Hematopoietic multipotent progenitor cell (in vitro differentiated cells): ENCODE data around the gene RABGGTA. TPM values are rescaled to one million over a fixed set of nuclear protein-coding genes. Genes with fewer than 3 reads are reported as not detected.

Experiments
- DNase-seq, 3 donors: peaks; one replicate each; pipeline ENCODE4 v3.0.0-alpha.2; 2011 to 2015; ENCODE audit warnings: low read depth in 2 of 3, low spot score in 2 of 3
- total RNA-seq: library from RNA; depleted of rRNA; stranded (reverse); fragments of >200 nt; gene quantifications from one replicate; pipeline ENCODE4 v1.2.3, GENCODE V29; 2012

Gene RABGGTA, protein sequence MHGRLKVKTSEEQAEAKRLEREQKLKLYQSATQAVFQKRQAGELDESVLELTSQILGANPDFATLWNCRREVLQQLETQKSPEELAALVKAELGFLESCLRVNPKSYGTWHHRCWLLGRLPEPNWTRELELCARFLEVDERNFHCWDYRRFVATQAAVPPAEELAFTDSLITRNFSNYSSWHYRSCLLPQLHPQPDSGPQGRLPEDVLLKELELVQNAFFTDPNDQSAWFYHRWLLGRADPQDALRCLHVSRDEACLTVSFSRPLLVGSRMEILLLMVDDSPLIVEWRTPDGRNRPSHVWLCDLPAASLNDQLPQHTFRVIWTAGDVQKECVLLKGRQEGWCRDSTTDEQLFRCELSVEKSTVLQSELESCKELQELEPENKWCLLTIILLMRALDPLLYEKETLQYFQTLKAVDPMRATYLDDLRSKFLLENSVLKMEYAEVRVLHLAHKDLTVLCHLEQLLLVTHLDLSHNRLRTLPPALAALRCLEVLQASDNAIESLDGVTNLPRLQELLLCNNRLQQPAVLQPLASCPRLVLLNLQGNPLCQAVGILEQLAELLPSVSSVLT
- 36.9 TPM for total RNA-seq

- DNase-seq: peak; percentile 87 to 95 (median 90)
These were observed at the start of gene RABGGTA for GRCh38 chr14:24271134-24271833. Gene RABGGTA, minus strand, starts transcription at chr14:24271597. Its CDS starts 482 bp downstream, at chr14:24271115.

- DNase-seq: peak in 1 of 3 donors; percentile 41
These were observed 45.9 kb upstream of the RABGGTA start for GRCh38 chr14:24317141-24317928.

GRCh38 chr14:24316597-24316950, 45.2 kb upstream of the RABGGTA start:
- no peak for DNase-seq

GRCh38 chr14:24315807-24316596, 44.6 kb upstream of the RABGGTA start:
- no peak for DNase-seq

GRCh38 chr14:24315243-24315806, 43.9 kb upstream of the RABGGTA start:
- no peak for DNase-seq

DNA sequence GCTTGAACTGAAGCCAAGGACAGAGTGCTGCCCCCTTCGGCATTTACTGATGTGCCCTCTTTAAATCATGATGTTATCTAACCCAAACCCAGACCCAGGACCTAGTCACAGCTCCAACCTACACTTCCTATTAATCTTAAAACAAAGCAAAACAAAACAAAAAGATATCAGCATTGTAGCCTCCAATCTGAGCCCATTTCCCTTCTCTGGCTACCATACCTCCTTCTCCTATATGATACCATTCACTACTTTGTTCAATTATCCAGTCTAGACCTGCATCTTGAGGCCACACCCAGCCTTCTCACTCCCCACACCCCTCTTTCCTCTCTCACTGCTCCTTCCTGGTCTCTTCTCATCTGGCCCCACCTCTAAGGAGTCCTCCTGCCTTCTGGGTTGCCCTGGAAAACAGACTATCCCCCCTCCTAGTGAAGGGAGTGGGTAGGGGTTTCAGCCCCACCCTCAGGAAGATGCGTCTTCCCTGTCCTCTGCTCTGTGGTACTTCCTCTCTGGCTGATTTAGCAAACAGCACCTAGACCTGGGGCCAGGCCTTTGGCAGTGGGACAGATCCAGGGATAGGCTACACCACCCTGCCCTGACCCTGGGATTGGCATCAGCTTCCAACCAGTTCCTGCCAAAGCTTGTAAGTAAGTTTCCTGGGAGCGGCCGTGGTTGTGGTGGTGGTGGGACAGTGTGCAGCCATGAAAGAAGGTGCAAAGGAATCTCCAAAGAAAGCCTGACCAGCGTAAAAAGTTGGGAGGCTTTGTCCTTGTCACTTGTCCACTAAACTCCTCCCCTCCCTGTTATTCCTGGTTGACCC, 43.2 kb upstream of the RABGGTA start:
- no peak for DNase-seq

GRCh38 chr14:24313913-24314312, 42.5 kb upstream of the RABGGTA start:
- peak in 2 of 3 donors; percentile 64 to 88 for DNase-seq

GRCh38 chr14:24312736-24313507, 41.5 kb upstream of the RABGGTA start:
- DNase-seq: peak in 2 of 3 donors; percentile 76 to 81

- DNase-seq: peak in 1 of 3 donors; percentile 28
These were observed 40.6 kb upstream of the RABGGTA start for GRCh38 chr14:24311837-24312615.

GRCh38 chr14:24310646-24311604, 39.5 kb upstream of the RABGGTA start, which contains the start of gene LTB4R:
Gene LTB4R, plus strand, starts transcription at chr14:24311502. Its CDS starts 4,150 bp downstream, at chr14:24315652.
- DNase-seq: peak; percentile 64 to 84 (median 82)

DNA sequence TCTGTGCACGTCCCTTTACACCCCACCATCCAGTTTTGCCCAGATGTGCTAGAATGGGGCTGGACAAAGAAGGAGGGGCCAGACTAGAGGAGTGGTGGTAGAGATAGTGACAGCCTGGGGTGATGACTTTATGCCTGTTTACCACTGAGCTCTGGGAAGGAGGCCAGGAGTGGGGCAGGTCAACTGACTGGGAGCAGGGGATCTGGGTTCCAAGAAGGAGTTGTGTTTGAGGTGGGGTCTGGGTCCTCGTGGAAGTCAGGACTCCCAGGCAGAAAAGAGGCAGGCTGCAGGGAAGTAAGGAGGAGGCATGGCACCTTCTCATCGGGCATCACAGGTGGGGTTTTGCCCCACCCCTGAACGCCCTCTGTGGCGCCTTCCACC, 38.9 kb upstream of the RABGGTA start:
- no peak for DNase-seq

DNA sequence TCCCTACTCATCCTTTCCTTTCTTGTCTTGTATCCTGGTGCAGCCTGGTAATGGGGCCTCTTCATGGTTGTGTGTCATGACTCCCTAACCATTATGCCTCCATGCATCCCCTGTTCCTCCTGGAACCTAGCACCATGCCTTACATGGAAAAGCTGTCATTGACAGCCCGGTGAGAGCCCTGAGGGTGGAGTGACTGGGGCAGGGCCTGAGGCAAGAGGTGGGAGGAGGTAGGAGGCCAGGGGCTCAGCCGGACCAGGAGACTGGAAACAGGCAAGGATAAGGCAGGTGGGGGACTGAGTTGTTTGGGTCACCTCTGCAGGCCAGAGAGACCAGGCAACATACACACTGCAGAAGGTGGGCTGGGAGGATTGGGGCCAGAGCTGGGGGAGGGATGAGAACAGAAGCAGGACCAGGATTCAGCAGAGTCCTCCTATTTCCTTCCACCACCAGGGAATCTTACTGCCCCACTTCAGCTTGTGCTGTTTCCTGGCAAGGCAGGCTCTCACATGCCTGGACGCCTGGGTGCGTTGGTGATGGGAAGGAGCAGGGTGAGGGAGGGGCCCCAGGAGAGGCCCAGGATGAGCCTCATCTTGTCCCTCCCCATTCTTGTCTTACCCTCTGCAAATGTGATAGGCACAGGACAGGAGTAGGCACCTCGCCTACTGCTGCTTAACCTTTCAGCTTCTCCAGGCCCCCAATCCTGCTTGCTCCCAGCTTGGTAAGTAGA, 38.3 kb upstream of the RABGGTA start, which contains the start of gene LTB4R2:
Gene LTB4R2 (plus strand): TSS at position 603 of the 727 bp plus-strand sequence. CDS start 525 bp downstream, outside the sequence.
- no peak for DNase-seq

- no peak for DNase-seq
These were observed 37.1 kb upstream of the RABGGTA start for GRCh38 chr14:24308342-24309124.

GRCh38 chr14:24307575-24308341, 36.4 kb upstream of the RABGGTA start, which contains the start of gene CIDEB:
Gene CIDEB, minus strand, starts transcription at chr14:24307977. Its CDS starts 119 bp downstream, at chr14:24307858.
- peak in 2 of 3 donors; percentile 57 to 74 for DNase-seq
